ENCODE measurements around the gene LYPD5.

Gene LYPD5

GRCh38 chr19:43754503-43755255 is 47.6 kb downstream of the LYPD5 start, which contains the start of gene SMG9:
TSS of gene SMG9 (minus strand) at chr19:43754962. CDS start at chr19:43750741, 4,221 bp downstream.
- in situ Hi-C loops (cut with MboI; ENCODE audit: low sequenced_read_pairs) = no loop called here

GRCh38 chr19:43754253-43754502 is 48.1 kb downstream of the LYPD5 start:
- in situ Hi-C loops (cut with MboI; ENCODE audit: low sequenced_read_pairs) = no loop called here

DNA sequence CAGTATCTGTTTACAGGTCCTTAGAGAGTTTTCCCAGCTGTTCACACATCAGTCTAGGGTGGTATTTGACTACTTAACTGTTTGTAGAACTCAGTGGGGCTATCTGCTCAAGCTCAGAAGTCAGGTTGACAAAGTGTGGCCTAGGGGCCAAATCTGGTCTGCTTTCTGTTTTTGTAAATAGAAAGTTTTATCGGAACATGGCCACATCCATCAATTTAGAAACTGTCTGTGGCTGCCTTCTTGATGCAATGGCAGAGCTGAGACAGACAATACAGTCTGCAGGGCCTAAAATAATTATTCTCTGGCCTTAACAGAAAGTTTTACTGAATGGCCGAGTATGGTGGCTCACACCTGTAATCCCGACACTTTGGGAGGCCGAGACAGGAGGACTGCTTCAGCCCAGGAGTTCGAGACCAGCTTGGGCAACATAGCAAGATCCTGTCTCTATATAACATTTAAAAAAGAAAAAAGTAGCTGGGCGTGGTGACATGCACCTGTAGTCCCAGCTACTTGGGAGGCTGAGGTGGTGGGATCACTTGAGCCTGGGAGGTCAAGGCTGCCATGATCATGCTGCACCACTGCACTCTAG is 49.9 kb downstream of the LYPD5 start:
- in situ Hi-C loops (cut with MboI; ENCODE audit: low sequenced_read_pairs) = no loop called here

GRCh38 chr19:43751466-43752220 is 50.6 kb downstream of the LYPD5 start:
- in situ Hi-C loops (cut with MboI; ENCODE audit: low sequenced_read_pairs) = no loop called here

GRCh38 chr19:43749898-43750297 is 52.3 kb downstream of the LYPD5 start:
- in situ Hi-C loops (cut with MboI; ENCODE audit: low sequenced_read_pairs) = no loop called here

GRCh38 chr19:43749152-43749551 is 53.1 kb downstream of the LYPD5 start:
- in situ Hi-C loops (cut with MboI; ENCODE audit: low sequenced_read_pairs) = no loop called here

GRCh38 chr19:43748685-43749084 is 53.6 kb downstream of the LYPD5 start:
- in situ Hi-C loops (cut with MboI; ENCODE audit: low sequenced_read_pairs) = no loop called here

- in situ Hi-C loops (cut with MboI; ENCODE audit: low sequenced_read_pairs) = no loop called here
These were observed 54.0 kb downstream of the LYPD5 start for GRCh38 chr19:43748205-43748594.

- in situ Hi-C loops (cut with MboI; ENCODE audit: low sequenced_read_pairs) = no loop called here
These were observed 54.6 kb downstream of the LYPD5 start for GRCh38 chr19:43747557-43748204.

Data from hTERT RPE-1 (cell line).